SK-N-SH treated with all-trans-retinoic acid at 6 μM for 48 hours (cell line): Measurements from ENCODE around the gene P2RX4.

Source experiments
- ARNTL ChIP-seq: fragments of 450-650 bp; formaldehyde crosslinking; IDR thresholded peaks from 2 replicates; pipeline ENCODE4 v1.5.0; 2020; ENCODE audit warnings: low read depth, mild to moderate bottlenecking, moderate library complexity, borderline replicate concordance
- CREB5 ChIP-seq: fragments of 250-450 bp; sonication (Bioruptor Pico); IDR thresholded peaks from 2 replicates; pipeline ENCODE4 v1.5.1; 2020; ENCODE audit warnings: low read depth, mild to moderate bottlenecking, moderate library complexity
- ISL1 ChIP-seq: fragments of 250-450 bp; sonication (Bioruptor Pico); IDR thresholded peaks from 2 replicates; pipeline ENCODE4 v2.1.2; 2022; ENCODE audit warnings: mild to moderate bottlenecking, moderate library complexity
- OSR1 ChIP-seq: fragments of 250-450 bp; sonication (Bioruptor Pico); IDR thresholded peaks from 2 replicates; pipeline ENCODE4 v1.8.0; 2022; ENCODE audit warnings: moderate library complexity, mild to moderate bottlenecking, inconsistent platforms
- ZC3H10 ChIP-seq: fragments of 250-450 bp; sonication (Bioruptor Pico); IDR thresholded peaks from 2 replicates; pipeline ENCODE4 v1.5.1; 2021; ENCODE audit warnings: mild to moderate bottlenecking, moderate library complexity
- ZNF565 ChIP-seq: fragments of 450-650 bp; formaldehyde crosslinking; conservative IDR thresholded peaks from 2 replicates; pipeline ENCODE4 v1.5.0; 2020; ENCODE audit warnings: low read depth, mild to moderate bottlenecking, moderate library complexity
- ZNF70 ChIP-seq: fragments of 450-650 bp; formaldehyde crosslinking; IDR thresholded peaks from 2 replicates; pipeline ENCODE4 v1.5.0; 2020; ENCODE audit warnings: mild to moderate bottlenecking, moderate library complexity
- TF ChIP-seq, protein P1 (sequence below): fragments of 250-450 bp; sonication (Bioruptor Pico); IDR thresholded peaks from 2 replicates; pipeline ENCODE4 v1.8.0; 2020; ENCODE audit warnings: mild to moderate bottlenecking, moderate library complexity, borderline replicate concordance
- TF ChIP-seq, protein P2 (sequence below): fragments of 250-450 bp; sonication (Bioruptor Pico); IDR thresholded peaks from 2 replicates; pipeline ENCODE4 v1.8.0; 2021; ENCODE audit warnings: low read depth, mild to moderate bottlenecking, moderate library complexity, borderline replicate concordance

DNA sequence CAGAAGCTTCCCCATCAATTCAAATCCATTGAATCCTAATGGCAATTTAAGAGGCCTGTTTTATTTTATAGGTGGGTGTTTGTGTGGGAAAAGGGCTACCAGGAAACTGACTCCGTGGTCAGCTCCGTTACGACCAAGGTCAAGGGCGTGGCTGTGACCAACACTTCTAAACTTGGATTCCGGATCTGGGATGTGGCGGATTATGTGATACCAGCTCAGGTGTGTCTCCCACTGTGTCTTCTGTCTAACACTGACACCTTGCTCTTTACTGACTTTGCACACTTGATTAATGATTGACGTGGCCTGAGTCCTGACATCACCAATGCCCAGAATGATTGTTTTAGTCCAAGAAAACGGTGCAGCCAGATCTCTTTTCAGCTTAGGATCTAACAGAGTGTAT, 7.1 kb downstream of the P2RX4 start:
- TF ChIP-seq OSR1 (CRISPR knock-in tag) (no peak), ZC3H10 (no peak), ISL1 (CRISPR knock-in tag) (no peak), ZNF70 (CRISPR knock-in tag) (no peak), CREB5 (CRISPR knock-in tag) (no peak), ZNF565 (CRISPR knock-in tag) (no peak), ARNTL (CRISPR knock-in tag) (no peak)
- TF ChIP-seq, protein P1, sequence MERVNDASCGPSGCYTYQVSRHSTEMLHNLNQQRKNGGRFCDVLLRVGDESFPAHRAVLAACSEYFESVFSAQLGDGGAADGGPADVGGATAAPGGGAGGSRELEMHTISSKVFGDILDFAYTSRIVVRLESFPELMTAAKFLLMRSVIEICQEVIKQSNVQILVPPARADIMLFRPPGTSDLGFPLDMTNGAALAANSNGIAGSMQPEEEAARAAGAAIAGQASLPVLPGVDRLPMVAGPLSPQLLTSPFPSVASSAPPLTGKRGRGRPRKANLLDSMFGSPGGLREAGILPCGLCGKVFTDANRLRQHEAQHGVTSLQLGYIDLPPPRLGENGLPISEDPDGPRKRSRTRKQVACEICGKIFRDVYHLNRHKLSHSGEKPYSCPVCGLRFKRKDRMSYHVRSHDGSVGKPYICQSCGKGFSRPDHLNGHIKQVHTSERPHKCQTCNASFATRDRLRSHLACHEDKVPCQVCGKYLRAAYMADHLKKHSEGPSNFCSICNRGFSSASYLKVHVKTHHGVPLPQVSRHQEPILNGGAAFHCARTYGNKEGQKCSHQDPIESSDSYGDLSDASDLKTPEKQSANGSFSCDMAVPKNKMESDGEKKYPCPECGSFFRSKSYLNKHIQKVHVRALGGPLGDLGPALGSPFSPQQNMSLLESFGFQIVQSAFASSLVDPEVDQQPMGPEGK (CRISPR knock-in tag), result no peak
- TF ChIP-seq, protein P2, sequence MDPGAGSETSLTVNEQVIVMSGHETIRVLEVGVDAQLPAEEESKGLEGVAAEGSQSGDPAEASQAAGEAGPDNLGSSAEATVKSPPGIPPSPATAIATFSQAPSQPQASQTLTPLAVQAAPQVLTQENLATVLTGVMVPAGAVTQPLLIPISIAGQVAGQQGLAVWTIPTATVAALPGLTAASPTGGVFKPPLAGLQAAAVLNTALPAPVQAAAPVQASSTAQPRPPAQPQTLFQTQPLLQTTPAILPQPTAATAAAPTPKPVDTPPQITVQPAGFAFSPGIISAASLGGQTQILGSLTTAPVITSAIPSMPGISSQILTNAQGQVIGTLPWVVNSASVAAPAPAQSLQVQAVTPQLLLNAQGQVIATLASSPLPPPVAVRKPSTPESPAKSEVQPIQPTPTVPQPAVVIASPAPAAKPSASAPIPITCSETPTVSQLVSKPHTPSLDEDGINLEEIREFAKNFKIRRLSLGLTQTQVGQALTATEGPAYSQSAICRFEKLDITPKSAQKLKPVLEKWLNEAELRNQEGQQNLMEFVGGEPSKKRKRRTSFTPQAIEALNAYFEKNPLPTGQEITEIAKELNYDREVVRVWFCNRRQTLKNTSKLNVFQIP (CRISPR knock-in tag), result no peak
